ENCODE data around the gene PELI2. TPM values are rescaled to one million over a fixed set of nuclear protein-coding genes. Genes with fewer than 3 reads are reported as not detected.
A peak's percentile ranks its signal among the peaks of the same experiment; 100 is the strongest.

Gene PELI2
- total RNA-seq, 2 donors from 2014 or later: 12.2 to 22.7 TPM

DNA sequence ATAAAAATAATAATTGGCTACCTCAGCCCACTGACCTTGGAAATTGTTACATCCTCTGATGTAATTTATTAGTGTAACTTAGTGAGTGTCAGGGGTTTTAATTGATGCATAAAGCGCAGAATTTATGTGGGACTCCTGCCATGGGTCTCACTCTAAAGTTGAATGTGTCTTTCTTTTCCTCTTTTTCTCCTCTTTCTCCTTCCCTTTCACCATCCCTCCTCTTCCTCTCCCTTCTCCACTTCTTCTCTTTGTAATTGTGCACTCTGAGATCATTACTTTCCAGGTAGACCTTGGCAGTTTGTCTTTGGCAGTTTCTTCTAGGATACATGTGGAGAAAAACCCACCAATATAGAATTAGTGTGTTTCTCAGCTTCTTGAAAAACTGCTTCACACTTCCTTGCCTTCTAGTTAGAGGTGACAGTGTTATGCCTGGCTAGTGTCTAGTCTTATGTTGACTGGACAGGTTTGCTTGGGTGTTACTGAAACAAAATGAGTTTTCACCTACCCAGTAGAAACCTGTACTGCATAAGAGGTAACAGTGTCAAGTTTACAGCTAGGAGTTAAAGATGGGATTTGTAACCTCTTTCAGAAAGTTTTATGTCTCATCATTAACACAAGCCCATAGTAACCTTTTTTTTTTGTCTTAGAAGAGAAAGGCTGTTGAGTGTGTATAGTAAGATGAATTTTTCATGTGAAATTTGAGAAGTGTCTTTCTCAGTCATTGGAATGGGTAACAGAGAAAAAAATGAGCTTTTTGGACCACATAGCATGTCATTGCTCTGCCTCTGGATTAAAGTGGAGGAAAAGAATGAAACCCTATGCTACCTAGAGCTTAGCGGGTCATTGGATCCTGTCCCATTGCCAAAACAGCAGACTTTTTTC lies 18.6 kb downstream of the PELI2 start:
- ATAC-seq: no peak
- intact Hi-C loops (cut with DNase I, micrococcal nuclease): no loop called here

DNA sequence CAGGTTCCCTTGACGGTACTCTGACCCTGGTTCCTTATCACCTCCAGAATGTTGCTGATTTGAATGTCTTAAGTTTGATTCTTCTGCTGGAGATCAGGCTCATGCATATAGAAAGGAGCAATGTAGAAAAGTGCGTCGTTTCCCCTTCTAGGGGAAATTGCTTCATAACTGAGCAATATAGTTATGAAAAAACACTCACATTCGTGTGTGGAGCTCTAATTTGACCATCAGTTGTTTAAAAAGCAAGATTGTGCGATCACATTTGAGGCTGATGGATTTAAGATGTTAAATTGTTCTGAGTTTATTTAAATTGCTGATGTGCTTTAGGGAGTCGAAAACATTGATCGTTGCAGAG lies 19.2 kb downstream of the PELI2 start:
- DNase-seq (no peak), ATAC-seq (no peak)
- intact Hi-C loops (cut with DNase I, micrococcal nuclease): no loop called here

More for the DNA sequence above, 18.6 kb downstream of the PELI2 start:
- DNase-seq: no peak

DNA sequence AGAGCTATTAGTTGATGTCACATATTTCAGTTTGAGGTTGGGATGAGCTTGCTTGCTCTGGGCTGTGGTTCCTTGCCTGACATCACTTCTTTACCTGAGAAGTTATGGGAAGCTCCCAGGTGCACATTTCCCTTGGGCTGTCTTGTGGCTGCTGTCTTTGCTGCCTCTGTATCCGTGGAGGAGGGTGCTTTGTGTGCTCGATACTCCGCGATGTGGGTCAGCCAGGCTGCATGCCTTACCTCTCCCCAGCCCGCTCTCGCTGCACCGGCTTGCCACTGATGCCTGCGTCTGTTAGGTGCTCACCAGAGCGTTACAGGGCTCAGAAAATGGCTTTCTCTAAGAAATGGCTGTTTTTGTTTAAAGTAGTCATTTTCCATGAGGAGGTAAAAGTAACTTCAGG lies 19.6 kb downstream of the PELI2 start:
- DNase-seq (no peak), ATAC-seq (no peak)
- intact Hi-C loops (cut with DNase I, micrococcal nuclease): no loop called here

DNA sequence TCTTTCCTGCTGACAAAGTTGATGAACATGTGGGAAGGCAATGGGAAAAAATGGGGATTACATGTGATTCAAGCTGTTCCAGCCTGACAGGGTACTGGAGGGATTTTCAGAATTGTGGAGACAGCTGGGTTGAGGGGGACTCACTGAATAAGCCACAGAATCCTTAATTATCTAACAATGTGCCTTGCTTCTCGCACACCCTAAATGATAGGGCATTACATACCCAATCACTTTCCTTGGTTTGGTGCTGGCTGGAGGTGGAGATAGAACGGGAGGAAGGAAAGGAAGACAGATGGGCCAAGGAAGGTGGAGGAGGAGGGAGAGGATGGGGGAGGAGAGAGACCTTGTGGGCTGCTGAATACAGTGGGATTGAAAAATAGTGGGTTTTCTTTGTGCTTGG lies 20.7 kb downstream of the PELI2 start:
- intact Hi-C loops (cut with DNase I, micrococcal nuclease): no loop called here
- ATAC-seq: no peak
- no peak for DNase-seq

DNA sequence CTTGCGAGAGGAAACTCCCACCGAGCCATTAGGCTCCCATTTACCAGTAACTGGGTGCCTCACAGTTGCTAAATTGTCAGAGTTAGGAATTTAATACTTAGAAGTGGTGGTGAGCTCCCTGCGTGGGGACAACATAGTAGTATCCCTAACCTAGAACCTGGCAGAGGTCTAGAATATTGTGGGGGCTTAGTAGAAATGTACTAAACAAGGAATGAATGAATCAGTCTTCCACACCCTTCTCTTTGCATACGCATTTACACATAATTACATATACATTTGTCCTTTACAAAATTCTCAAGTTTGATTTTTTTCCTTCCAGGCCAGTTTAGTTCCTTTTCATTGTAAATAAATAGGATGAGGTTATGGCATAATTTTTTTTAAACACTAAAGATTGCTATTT lies 24.1 kb downstream of the PELI2 start:
- DNase-seq (no peak), ATAC-seq (no peak)
- intact Hi-C loops (cut with DNase I, micrococcal nuclease): no loop called here

DNA sequence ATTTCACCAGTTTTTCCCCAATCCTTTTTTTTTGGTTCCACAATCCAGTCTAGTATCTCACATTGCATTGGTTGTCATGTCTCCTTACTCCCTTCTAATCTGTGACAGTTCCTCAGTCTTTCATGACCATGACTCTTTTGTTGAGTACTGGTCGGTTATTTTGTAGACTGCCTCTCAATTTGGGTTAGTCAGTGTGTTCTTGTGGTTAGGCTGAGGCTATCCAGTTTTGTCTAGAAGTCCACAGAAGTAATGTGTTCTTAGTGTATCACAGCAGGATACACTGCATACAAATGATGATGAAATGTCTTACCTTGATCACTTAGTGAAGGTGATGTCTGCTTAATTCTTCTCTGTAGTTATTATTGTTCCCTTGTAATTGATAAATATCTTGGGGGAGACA lies 24.8 kb downstream of the PELI2 start:
- ATAC-seq (no peak), DNase-seq (no peak)
- intact Hi-C loops (cut with DNase I, micrococcal nuclease): no loop called here

DNA sequence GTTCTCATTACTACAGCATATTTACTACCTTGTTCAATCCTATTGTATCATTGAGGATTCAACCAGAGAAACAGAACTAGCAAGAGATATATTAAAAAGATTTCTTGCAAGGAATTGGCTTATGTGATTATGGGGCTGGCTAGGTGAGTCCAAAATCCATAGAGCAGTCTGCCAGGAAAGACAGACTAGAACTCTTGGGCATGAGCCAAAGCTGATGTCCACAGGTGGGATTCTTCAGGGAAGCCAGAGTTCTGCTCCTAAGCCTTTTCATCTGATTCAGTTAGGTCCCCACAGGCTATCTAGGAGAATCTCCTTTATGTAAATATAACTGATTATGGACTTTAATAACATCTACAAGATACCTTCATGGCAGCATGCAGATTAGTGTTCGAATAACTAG lies 26.0 kb downstream of the PELI2 start:
- intact Hi-C loops (cut with DNase I, micrococcal nuclease): no loop called here
- DNase-seq (no peak), ATAC-seq (no peak)

DNA sequence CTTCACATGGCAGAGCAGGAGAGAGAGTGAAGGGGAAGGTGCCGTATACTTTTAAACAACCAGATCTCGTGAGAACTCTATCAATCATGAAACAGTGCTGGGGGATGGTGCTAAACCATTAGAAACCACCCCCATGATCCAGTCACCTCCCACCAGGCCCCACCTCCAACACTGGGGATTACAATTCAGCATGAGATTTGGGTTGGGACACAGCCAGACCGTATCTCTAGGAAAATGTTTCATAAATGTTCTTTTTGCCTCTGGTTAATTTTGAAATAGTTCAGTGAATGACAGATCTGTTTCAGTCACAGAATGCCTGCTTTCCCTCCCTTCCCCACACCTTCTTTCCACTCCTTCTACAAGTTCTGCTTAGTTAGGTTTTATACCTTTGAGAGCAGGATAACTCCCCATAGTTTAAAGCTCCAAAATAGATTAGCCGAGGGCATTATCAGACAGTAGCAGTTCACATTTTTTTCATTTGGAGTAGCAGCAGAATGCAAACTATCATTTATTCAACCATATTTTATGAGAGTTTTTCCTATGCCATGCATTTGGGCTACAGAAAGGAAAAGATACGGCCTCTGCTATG lies 27.1 kb downstream of the PELI2 start:
- intact Hi-C loops (cut with DNase I, micrococcal nuclease): no loop called here
- ATAC-seq (no peak), DNase-seq (no peak)

DNA sequence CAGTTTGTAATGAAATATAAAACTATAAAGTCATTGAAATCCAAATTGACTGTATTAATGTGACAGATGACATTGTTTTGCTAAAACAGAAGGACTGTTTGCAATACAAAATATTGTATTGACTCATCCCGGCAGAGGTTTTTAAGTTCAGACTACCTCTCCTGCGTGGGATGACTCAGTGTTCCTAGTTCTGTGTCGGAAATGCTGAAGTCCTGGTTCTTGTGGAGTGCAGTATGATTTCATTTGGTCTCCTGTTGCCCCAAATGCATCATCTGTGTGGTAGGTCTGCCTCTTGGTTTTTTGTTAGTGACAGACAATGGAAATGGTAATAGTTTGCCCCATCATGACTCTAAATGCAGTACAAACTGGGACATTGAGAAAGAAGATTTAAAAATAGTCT lies 27.8 kb downstream of the PELI2 start:
- no peak for DNase-seq
- intact Hi-C loops (cut with DNase I, micrococcal nuclease): no loop called here
- no peak for ATAC-seq

DNA sequence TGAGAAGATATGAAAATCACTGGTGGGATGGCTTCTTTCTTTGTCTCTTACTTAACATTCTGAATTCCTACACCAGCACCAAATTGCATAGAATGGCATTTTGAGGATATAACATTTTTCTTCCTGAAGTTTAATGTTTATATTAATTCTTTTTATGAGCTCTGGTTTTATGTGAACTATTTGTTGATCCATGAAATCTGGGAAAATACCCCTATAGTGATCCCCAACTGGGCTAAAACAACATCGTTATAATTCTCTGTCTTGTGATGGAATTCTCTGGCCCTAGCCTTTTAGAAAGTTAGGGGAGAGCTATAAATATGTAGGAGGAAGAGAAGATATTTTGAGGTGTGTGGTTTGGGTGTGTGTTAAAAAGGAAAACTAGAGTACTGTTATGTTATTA lies 29.2 kb downstream of the PELI2 start:
- intact Hi-C loops (cut with DNase I, micrococcal nuclease): no loop called here
- no peak for ATAC-seq
- no peak for DNase-seq

DNA sequence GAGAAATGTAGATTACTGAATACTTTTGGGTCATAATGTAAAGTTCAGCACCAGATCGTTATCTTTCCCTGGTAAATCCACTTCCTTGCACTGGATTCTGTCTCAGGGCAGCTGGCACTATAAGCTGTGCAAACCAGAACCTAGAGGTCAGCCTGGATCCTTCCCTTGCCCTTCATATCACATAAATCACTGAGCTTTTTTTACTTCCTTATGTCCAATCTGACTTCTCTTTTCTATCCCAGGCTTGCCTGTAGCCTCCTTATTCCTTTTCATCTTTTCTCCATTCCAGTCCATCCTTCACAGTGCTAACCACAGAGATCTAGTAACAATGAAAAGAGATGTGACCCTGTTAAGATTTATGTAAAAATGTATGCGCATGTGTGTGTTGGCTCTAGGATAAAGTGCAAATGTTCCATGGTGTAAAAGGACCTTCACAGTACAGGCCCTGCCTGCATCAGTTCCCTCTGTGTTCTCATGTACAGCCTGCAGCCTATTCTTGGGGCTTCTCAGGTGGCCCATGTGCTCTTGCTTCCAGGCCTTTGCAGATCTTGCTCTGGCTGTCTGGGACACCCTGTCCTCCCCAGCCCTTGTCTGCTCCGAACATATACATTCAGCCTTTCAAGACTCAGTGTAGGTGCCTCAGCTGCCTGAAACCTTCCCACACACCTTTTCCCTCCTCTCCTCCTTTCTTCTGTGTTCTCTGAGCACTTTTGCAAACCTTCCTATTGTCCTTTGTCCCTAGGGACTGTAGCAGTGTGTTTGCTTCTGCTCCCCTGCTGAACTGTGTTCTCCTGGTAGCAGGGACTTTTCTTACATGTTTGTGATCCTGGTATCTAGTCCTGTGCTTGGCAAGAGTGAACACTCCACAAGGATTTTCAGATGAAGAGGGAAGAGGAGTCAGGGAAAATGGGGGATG lies 30.0 kb downstream of the PELI2 start:
- DNase-seq (no peak), ATAC-seq (peak; percentile 53)
- intact Hi-C loops (cut with DNase I, micrococcal nuclease): no loop called here

DNA sequence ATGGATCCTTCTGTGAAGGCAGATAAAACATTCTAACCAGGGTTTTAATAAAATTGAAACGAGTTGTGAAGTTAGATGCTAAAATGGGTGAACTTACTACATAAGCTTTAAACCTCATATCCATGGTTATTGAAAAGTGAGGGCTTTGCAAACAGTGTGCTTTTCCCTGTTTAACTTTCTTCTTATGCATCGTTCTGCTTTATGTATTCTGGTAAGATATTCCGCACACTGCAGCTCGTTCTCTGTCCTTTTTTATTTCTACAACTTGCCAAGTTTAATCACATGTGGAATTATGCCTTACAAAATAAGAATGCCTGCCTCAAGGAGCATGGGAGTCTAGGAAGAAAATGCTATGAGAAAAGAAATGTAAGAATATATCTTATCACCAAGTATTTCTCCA lies 30.9 kb downstream of the PELI2 start:
- DNase-seq: no peak
- no peak for ATAC-seq
- intact Hi-C loops (cut with DNase I, micrococcal nuclease): no loop called here

DNA sequence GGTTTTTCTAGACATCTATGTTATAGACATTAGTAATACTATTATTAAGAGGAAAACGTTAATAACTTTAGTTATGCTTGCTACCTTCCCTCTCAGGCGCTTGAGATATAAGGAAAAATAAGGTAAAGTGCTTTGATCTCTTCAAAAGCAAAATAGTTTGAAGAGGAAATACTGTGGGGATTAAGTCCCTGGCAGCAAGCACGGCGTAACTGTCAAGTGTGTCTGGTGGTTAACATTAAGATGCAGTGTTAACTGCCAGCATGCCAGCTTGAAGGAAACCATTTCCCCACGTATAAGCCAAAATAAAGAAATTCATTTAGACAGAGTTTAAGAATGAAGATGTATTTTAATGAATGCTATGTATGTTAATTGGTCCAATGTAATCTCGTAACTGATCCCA lies 31.8 kb downstream of the PELI2 start:
- ATAC-seq: no peak

DNA sequence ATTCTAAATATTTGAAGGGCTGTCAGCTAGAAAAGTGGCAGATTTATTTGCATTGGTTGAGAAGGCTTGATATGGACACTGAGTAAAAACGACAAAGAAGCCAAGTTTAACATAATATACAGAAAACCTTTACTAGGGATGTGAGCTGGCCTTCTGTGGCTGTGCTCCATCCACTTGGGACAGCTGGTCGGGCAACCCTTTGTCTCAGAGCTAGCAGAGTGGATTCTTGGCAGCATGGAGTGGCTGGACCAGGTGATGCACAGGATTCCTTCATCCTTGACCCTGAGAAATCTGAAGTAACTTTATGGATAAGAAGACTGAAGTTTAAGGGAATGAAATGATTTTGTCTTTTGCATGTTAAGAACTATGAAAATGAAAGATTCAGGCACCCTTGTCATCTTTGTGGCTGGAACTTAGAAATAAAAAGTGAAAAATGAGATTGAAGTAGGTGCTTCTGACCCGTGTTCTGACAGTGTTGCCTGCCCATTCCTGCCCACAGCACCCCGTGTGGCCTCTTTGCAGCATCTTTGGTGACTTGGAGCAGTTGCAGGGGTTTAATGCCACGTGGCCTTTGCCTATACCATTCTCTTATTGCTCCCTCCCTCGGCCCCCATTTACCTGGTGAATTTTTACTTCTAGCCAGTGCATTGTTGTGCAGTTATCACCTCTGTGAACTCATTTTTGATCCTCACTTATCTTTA lies 32.6 kb downstream of the PELI2 start:
- intact Hi-C loops (cut with DNase I, micrococcal nuclease): no loop called here
- no peak for ATAC-seq
- DNase-seq: no peak

More for the DNA sequence above, 31.8 kb downstream of the PELI2 start:
- intact Hi-C loops (cut with DNase I, micrococcal nuclease): no loop called here
- no peak for DNase-seq

DNA sequence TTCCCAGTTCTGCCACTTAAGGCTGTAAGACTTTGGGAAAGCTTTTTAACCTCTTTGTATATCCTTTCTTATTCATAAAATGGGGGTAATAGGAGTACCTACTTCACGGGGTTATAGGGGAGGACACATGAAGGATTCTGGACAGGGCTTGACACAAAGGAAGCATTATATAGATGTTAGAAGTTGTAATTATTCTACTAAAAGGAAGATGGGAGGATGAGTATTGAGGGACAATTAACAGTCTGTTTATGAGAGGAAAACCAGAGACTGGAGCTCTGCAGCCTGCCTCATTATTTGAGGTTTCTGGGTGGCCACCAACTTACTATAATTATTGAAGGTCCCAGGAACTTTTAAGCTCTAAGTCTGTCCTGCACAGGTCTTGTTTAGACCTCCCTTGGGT lies 34.0 kb downstream of the PELI2 start:
- intact Hi-C loops (cut with DNase I, micrococcal nuclease): no loop called here
- ATAC-seq: no peak
- no peak for DNase-seq

DNA sequence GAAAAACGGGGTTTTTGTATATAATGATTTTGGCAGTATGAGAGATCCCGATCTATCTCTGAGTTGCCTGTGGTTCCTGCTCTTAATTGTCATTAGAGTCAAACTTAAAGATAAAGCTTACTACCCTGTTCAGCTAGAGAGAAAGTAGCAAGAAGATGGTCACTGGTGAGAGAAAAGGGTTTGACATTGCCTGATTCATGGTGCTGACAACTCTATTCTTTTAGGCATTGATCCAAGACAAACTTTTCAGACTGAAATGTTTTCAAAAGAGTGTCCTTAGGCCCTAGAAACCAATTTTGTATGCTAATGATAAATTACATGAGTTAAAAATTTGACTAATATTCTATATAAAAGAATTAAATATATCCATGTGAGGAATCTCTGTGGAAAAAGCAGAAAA lies 35.1 kb downstream of the PELI2 start:
- intact Hi-C loops (cut with DNase I, micrococcal nuclease): no loop called here
- DNase-seq (no peak), ATAC-seq (no peak)

DNA sequence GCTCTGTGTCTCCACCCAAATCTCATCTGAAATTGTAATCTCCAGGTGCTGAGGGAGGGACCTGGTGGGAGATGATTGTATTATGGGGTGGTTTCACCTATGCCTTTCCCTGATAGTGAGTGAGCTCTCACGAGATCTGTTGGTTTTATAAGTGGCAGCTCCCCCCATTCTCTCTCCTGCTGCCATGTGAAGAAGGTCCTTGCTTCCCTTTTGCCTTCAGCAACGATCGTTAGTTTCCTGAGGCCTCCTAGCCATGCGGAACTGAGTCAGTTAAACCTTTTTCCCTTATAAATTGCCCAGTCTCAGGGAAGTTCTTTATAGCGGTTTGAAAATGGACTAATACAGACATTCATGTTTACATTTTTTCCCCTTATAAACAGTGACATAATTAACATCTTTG lies 36.1 kb downstream of the PELI2 start:
- ATAC-seq: no peak

DNA sequence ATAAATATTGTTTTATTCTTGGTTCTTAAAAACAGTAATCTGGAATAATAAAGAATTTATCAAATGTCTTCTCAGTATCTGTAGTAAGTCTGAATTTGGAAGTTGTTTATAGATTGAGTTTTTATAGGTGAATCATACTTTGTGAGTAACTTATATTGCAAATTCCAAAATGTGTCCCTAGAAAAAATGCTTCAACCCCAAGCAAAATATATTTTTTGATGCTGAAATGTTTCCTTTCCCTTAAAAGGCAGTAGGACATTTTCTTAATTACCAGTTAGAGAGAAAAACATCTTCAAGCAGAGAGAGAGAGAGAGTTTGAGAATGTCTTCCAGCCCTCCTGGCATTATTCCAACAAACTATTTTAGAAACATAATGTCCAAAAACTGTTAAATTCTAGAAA lies 37.9 kb downstream of the PELI2 start:
- intact Hi-C loops (cut with DNase I, micrococcal nuclease): no loop called here
- DNase-seq: no peak
- ATAC-seq: no peak

More for the DNA sequence above, 36.1 kb downstream of the PELI2 start:
- intact Hi-C loops (cut with DNase I, micrococcal nuclease): no loop called here
- no peak for DNase-seq

DNA sequence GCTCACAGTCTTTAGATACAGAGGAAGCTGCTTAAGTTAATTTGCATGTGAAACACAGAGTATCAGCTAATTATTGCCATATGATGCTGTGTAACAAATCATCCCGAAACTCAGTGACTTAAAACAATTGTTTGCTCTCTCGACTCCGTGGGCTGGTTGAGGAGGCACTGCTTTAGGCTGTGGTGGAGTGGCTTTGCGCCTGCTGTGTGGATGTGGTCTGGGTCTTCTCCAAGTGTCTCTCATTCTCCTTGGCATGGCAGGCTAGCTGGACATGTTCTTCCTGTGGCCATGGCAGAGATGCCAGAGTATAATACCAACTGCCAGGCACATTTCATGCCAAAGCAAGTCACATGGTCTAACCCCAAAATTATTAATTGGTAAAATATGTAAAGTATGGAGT lies 40.9 kb downstream of the PELI2 start:
- intact Hi-C loops (cut with DNase I, micrococcal nuclease): no loop called here
- ATAC-seq (no peak), DNase-seq (no peak)
